Pancreas (tissue), 10 donors: ENCODE data around the gene RIMS3. TPM values are rescaled to one million over a fixed set of nuclear protein-coding genes. Genes with fewer than 3 reads are reported as not detected.
A peak's percentile ranks its signal among the peaks of the same experiment; 100 is the strongest.

Experiments used
- ATAC-seq, 4 donors: fragments of 200-7000 bp; cut with Tn5 transposase; one replicate each; pipeline versions ENCODE4 v1.8.0 to v1.9.1; 2020; ENCODE audit warnings: mild to moderate bottlenecking in 4 of 4, moderate library complexity in 4 of 4
- DNase-seq, 6 donors: peaks; one replicate each; pipeline ENCODE4 v3.0.0-alpha.2; 2020
- FAIRE-seq: peaks from 2 replicates; lab custom pipeline; 2012; peaks lifted over from hg19 to GRCh38; lab: Jason Lieb, UNC
- H3K27ac ChIP-seq, 4 donors: fragments of 200-600 bp; sonication (generic); 1 replicate in 3 of 4; 2 replicates in 1 of 4; pipeline versions ENCODE4 v1.5.0 to v1.8.0; 2020
- H3K27me3 ChIP-seq, 4 donors: fragments of 200-600 bp; one replicate each; pipeline ENCODE4 v1.8.0; 2021
- H3K36me3 ChIP-seq, 3 donors: fragments of 200-600 bp; sonication (generic) in 1 of 3; one replicate each; pipeline versions ENCODE4 v1.5.0 to v1.8.0; 2020 to 2021
- H3K4me1 ChIP-seq, 3 donors: fragments of 200-600 bp; one replicate each; pipeline ENCODE4 v1.8.0; 2021
- H3K4me3 ChIP-seq, 4 donors: fragments of 200-600 bp; sonication (generic) in 2 of 4; one replicate each; pipeline versions ENCODE4 v1.5.0 to v1.8.0; 2020 to 2021
- H3K9me3 ChIP-seq, 4 donors: fragments of 200-600 bp; one replicate each; pipeline ENCODE4 v1.8.0; 2021
- CTCF ChIP-seq, 4 donors: fragments of 200-600 bp; sonication (generic) in 3 of 4; IDR thresholded peaks; one replicate each; pipeline versions ENCODE4 v1.5.0 to v1.8.0; 2021; ENCODE audit warnings: antibody characterized with exemption in 4 of 4
- WGBS, 2 donors: extraction: QIAGEN DNeasy Blood & Tissue Kit; methylation state at CpG; one replicate each; pipeline ENCODE4 v1.1.7; 2013; 5-methylcytosine and 5-hydroxymethylcytosine counted together
- intact Hi-C, 3 donors: fragments of 100-400 bp; cut with DNase I; formaldehyde crosslinking; loops; one replicate each; pipeline versions ENCODE4 v1.11.1 to v1.14.2; 2022
- polyA plus RNA-seq, 2 donors: library from polyadenylated mRNA; stranded (reverse); fragments of 200-250 nt; gene quantifications; one replicate each; pipeline ENCODE4 v1.2.3, GENCODE V29; 2013
- total RNA-seq, 6 donors: library from RNA; stranded (reverse); fragmentation: NEBNext Ultra II Directional in 4 of 6; extraction: Animal tissue kit (Norgen Biotek cat#: 25700) in 4 of 6; gene quantifications; one replicate each; pipeline versions ENCODE4 v1.2.1 to v1.2.4, GENCODE V29; 2021 to 2023
- donor health status: healthy with polysubstance abuse.
- donor health status: DM: no; HTN: no; CAD: no; lungs with moderate emphysema.
- donor health status: DM: no; HTN: no; CAD: no.
- donor health status: control.
- donor health status: control.
- donor health status: Bipolar disorder and iron deficiency.
- donor health status: DM: yes; HTN: yes; CAD: no.
- donor health status: DM: no; HTN: no; CAD: no.
- donor health status: DM: no; HTN: no; CAD: no.
- donor health status: DM: yes; HTN: yes; CAD: no.

RIMS3 gene
- total and polyA plus RNA-seq, 8 donors: 0.49 to 2.7 (median 0.66) TPM

GRCh38 chr1:40607921-40608320 lies 57.6 kb downstream of the RIMS3 start:
- no peak for DNase-seq
- Histone ChIP-seq H3K4me1 (no peaks in the 10 kb centered on the region), H3K9me3 (no peaks in the 10 kb centered on the region), H3K36me3 (no peaks in the 10 kb centered on the region), H3K27ac (no peak overlapping the region), H3K27me3 (no peaks in the 10 kb centered on the region), H3K4me3 (no peak overlapping the region)
- FAIRE-seq: no peak
- WGBS, 2 donors: 46 to 51% methylated on average over 1 of the region's 1 CpG
- intact Hi-C loops: no loop called here
- no peak for TF ChIP-seq CTCF (IDR thresholded peaks at IDR 0.05)
- ATAC-seq: no peak

GRCh38 chr1:40606978-40607377 lies 58.5 kb downstream of the RIMS3 start:
- H3K36me3 ChIP-seq: no peaks in the 10 kb centered on the region
- H3K4me1 ChIP-seq: no peaks in the 10 kb centered on the region
- peak in 1 of 4 donors; percentile 65 for ATAC-seq
- no peak for FAIRE-seq
- no peak for DNase-seq
- H3K9me3 ChIP-seq: no peaks in the 10 kb centered on the region
- no peak for TF ChIP-seq CTCF (IDR thresholded peaks at IDR 0.05)
- H3K4me3 ChIP-seq: no peak overlapping the region
- WGBS, 2 donors: 64 to 73% methylated on average over 2 of the region's 2 CpGs
- H3K27ac ChIP-seq: no peak overlapping the region
- intact Hi-C loops: no loop called here
- no peaks in the 10 kb centered on the region for H3K27me3 ChIP-seq

GRCh38 chr1:40606194-40606593 lies 59.3 kb downstream of the RIMS3 start:
- FAIRE-seq (no peak), ATAC-seq (no peak), DNase-seq (no peak)
- 56 to 78% methylated on average over 3 of the region's 3 CpGs for WGBS, 2 donors
- Histone ChIP-seq H3K27me3 (no peaks in the 10 kb centered on the region), H3K9me3 (no peaks in the 10 kb centered on the region), H3K4me1 (no peaks in the 10 kb centered on the region), H3K4me3 (no peak overlapping the region), H3K36me3 (no peaks in the 10 kb centered on the region), H3K27ac (no peak overlapping the region)
- TF ChIP-seq CTCF (IDR thresholded peaks at IDR 0.05): no peak
- intact Hi-C loops: no loop called here

- FAIRE-seq: no peak
- Histone ChIP-seq H3K27ac (no peak overlapping the region), H3K9me3 (no peaks in the 10 kb centered on the region), H3K4me3 (no peak overlapping the region), H3K27me3 (no peaks in the 10 kb centered on the region), H3K36me3 (no peaks in the 10 kb centered on the region), H3K4me1 (no peaks in the 10 kb centered on the region)
- peak in 1 of 4 donors; percentile 39 for ATAC-seq
- WGBS, 2 donors: 91 to 96% methylated on average over 1 of the region's 1 CpG
- intact Hi-C loops: no loop called here
- no peak for TF ChIP-seq CTCF (IDR thresholded peaks at IDR 0.05)
- DNase-seq: no peak
Observed at GRCh38 chr1:40599926-40600325, 65.6 kb downstream of the RIMS3 start.

- no peak for DNase-seq
- no peak for TF ChIP-seq CTCF (IDR thresholded peaks at IDR 0.05)
- Histone ChIP-seq H3K4me3 (no peak overlapping the region), H3K4me1 (no peaks in the 10 kb centered on the region), H3K27ac (no peak overlapping the region), H3K36me3 (no peaks in the 10 kb centered on the region), H3K9me3 (no peaks in the 10 kb centered on the region), H3K27me3 (no peaks in the 10 kb centered on the region)
- WGBS, 2 donors: 81 to 94% methylated on average over 7 of the region's 7 CpGs
- FAIRE-seq: no peak
- intact Hi-C loops: no loop called here
- no peak for ATAC-seq
Observed at GRCh38 chr1:40595623-40596022, 69.9 kb downstream of the RIMS3 start.
